AG04449 (cell line): ENCODE data around the gene RBM10.

Source experiments
- CTCF ChIA-PET: fragments of 350-600 bp; formaldehyde crosslinking; extraction: SDS; loops from one replicate; lab custom pipeline; 2021; ENCODE audit warnings: antibody characterized with exemption; lab: Yijun Ruan, JAX
- POLR2A ChIA-PET: fragments of 400-600, 350-600 bp; formaldehyde crosslinking; extraction: SDS; loops from one replicate; lab custom pipeline; 2020; ENCODE audit warnings: antibody characterized with exemption, inconsistent platforms; lab: Yijun Ruan, JAX
- DNase-seq: peaks from one replicate; pipeline ENCODE4 v3.0.0-alpha.2; 2010; ENCODE audit warnings: low read depth, low spot score
- H3K4me3 ChIP-seq: 2 replicates; pipeline ENCODE4 v1.5.1; 2011; ENCODE audit warnings: low read depth, mild to moderate bottlenecking, control low read depth, low read length
- CTCF ChIP-seq: IDR thresholded peaks from one replicate; pipeline ENCODE4 v1.5.1; 2011; ENCODE audit warnings: mild to moderate bottlenecking, moderate library complexity, low read length, control low read depth, inconsistent platforms; ENCODE audit not compliant: insufficient read depth; ENCODE audit errors: missing control alignments

Gene RBM10

GRCh38 chrX:47166126-47166525, 21.1 kb downstream of the RBM10 start:
- ChIA-PET CTCF (interaction anchor here (0.9 kb wide), 1 partner anchor 217 kb away, joined by 3 read pairs; no protein-coding TSS in a partner anchor), POLR2A (no interaction called here)
- TF ChIP-seq CTCF, result no peak
- no peak for DNase-seq
- H3K4me3 ChIP-seq, result no peak overlapping the region

- DNase-seq, result no peak
- H3K4me3 ChIP-seq, result no peak overlapping the region
- POLR2A ChIA-PET, result no interaction called here
- CTCF ChIA-PET, result no interaction called here
- TF ChIP-seq CTCF, result no peak
These were observed 23.6 kb downstream of the RBM10 start for GRCh38 chrX:47168495-47169073.

DNA sequence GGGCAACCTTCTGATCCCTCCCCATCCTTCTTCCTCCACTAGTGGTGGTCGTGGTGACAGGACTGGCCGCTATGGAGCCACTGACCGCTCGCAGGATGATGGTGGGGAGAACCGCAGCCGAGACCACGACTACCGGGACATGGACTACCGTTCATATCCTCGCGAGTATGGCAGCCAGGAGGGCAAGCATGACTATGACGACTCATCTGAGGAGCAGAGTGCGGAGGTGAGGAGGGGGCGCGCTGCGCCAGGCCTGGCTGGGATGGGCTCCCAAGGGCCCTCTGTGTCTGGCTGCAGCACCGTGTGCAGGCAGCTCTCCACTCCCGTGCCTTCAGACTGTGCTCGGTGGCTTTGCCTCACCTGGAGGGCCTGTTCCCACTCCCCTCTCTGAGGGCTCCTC, 24.3 kb downstream of the RBM10 start:
- CTCF ChIA-PET, result no interaction called here
- DNase-seq, result no peak
- no peak for TF ChIP-seq CTCF
- H3K4me3 ChIP-seq, result no peak overlapping the region
- POLR2A ChIA-PET, result no interaction called here

DNA sequence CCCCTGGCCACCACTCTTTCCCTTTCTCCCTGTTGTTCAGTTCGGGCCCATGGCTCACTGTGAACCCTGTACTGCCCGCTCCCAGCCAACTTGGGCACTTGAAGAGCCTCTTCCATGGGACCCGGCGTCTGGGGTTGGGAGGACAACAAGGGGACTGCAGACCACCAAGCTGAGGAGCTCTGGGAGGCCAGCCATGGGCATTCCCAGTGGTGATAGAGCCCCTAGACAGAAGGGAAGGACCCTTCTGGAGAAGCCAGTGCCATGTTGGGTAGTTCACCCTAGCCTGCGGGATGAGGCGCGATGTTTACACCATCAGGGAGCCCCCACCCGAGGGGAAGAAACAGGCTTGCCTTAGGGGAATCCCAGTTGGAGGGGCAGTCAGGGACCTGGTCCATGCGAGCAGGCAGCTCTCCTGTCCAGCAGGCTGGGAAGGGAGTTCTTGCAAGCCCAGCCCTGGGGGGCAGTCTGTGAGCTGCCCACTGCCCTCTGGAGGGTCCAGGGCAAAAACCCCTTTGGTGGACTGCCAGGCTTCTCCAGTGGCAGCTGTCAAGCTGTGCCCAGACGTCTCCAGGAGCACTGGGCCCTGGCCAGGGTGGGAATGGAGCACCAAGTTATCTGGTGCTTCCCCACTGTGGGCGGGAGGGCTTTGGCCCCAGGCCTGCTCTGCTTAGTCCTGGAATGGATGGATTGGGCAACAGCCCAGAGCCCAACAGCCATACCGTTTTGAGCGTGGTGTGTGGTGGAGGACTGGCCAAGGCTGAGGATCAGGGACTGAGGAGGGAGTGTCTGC, 24.9 kb downstream of the RBM10 start:
- no peak for TF ChIP-seq CTCF
- no peak for DNase-seq
- H3K4me3 ChIP-seq, result no peak overlapping the region
- ChIA-PET POLR2A (no interaction called here), CTCF (interaction anchor here (0.6 kb wide), 1 partner anchor 25 kb away, joined by 3 read pairs; the partner anchor contains the start of genes NDUFB11 and RBM10)

- CTCF ChIA-PET, result interaction anchor here (0.6 kb wide), 1 partner anchor 26 kb away, joined by 3 read pairs; the partner anchor contains the start of genes NDUFB11 and RBM10
- POLR2A ChIA-PET, result no interaction called here
- no peak for TF ChIP-seq CTCF
- no peak overlapping the region for H3K4me3 ChIP-seq
- DNase-seq, result no peak
These were observed 26.1 kb downstream of the RBM10 start for GRCh38 chrX:47170861-47171692.
